Stimulated activated CD8-positive, alpha-beta memory T cell treated with anti-CD3 and anti-CD28 coated beads, Interleukin-12 subunit alpha, Interleukin-12 subunit beta, amount 100 ng/mL, for 24 hours (primary cell): ENCODE results near the gene FRMD8.

ENCODE experiments used
- DNase-seq: peaks from one replicate; pipeline ENCODE4 v3.0.0-alpha.2; 2020; ENCODE audit errors: extremely low read depth

Gene FRMD8

GRCh38 chr11:65424205-65425104, 38.0 kb downstream of the FRMD8 start:
- no peak for DNase-seq

GRCh38 chr11:65425105-65425970, 38.9 kb downstream of the FRMD8 start:
- DNase-seq = peak; percentile 66

DNA sequence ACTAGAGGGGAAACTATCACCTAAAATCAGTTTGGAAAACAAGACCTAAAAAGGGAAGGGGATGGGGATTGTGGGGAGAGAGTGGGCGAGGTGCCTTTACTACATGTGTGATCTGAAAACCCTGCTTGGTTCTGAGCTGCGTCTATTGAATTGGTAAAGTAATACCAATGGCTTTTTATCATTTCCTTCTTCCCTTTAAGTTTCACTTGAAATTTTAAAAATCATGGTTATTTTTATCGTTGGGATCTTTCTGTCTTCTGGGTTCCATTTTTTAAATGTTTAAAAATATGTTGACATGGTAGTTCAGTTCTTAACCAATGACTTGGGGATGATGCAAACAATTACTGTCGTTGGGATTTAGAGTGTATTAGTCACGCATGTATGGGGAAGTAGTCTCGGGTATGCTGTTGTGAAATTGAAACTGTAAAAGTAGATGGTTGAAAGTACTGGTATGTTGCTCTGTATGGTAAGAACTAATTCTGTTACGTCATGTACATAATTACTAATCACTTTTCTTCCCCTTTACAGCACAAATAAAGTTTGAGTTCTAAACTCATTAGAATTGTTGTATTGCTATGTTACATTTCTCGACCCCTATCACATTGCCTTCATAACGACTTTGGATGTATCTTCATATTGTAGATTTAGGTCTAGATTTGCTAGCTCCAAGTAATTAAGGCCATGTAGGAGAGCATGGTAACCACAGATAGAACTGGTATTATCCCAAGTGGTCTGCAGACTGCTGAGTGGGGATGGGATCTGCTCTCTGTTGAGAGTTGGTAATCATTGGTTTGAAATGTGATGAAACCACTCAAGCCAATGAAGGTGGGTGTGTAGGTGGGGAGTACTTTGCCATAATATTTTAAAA, 39.8 kb downstream of the FRMD8 start:
- DNase-seq = no peak

DNA sequence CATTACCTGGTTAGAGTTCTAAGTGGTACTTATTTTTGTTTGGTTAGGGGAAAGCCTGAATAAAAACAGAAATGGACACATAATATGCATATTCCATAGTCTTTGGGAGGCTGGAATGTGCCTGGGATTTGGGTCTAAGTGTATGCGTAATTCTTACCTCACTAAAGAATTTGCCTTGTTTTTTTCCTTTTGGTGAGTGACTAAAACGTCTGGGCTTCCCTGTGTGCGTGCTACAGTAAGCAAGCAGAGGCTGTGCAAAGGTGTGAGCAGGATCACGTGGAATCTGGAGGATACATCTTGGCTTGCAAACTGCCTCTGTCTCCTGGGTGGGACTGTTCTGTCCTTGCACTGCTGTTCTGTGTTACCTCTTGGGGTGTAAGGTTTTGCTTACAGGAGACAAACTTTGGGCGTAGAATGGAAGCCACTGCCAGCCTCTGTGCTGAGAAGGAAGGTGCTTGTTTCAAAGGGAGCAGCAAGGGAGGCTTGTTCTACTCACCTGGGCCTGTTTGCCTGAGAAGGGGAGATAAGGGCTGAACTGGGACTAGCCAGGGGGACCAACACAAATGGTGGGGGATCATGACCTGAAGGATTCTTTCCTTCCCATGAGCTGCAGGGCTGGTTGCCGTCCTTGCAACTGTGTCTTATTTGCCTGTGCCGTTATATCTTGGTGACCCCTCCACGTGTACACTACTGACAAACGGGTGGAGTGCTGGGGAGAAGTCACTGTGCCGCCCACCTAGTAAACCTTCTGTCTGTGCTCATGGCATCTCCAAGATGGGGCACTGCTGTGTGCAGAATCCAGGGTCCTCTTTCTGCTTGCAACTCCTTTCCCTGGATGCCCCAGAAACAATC, 40.6 kb downstream of the FRMD8 start:
- DNase-seq = no peak

GRCh38 chr11:65427691-65428577, 41.5 kb downstream of the FRMD8 start:
- DNase-seq = no peak

DNA sequence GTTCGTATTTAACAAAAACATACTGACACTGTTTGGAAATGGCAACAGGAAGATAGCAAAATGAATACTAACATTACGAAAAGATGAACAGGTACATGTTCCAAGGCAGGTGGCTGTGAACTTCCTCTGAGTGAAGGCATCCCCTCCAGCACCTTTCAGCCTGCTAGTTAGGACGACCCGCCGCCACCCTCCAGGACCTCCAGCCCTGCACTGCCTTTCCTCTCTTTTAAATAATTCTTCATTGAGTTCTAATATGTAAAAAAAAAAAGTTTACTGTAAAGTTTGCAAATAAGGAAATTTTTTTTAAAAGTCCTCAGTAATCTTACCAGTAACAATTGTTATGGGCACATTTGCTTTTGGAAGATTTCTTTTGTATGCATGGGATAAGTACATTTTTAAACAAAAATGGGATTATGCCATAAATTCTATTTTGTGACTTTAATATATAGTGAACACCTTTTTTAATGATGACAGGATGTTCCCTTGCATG, 42.2 kb downstream of the FRMD8 start:
- DNase-seq = no peak

- DNase-seq = no peak
Measured at GRCh38 chr11:65429068-65429681, 42.7 kb downstream of the FRMD8 start.

GRCh38 chr11:65429724-65430405, 43.4 kb downstream of the FRMD8 start:
- DNase-seq = no peak

- DNase-seq = no peak
Measured at GRCh38 chr11:65430406-65431217, 44.2 kb downstream of the FRMD8 start.

DNA sequence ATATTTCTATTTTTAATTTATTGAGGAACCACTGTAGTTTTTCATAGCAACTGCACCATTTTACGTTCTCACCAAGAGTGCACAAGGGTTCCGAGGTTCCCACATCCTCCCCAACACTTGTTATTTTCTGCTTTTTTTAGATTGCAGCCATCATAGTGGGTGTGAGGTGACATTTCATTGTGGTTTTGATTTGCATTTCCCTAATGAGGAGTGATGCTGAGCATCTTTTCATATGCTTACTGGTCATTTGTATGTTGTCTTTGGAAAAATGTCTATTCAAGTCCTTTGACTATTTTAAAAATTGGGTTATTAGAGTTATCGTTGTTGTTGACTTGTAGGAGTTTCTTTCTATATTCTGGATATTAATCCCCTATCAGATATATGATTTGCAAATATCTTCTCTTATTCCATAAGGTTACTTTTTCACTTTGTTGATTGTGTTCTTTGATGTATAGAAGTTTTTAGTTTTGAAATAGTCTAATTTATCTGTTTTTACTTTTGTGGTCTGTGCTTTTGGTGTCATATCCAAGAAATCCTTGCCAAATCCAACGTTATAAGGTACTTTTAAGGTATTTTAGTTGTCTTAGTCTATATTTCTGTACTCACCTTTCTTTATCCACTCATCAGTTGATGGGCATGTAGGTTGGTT, 45.1 kb downstream of the FRMD8 start:
- DNase-seq = no peak

DNA sequence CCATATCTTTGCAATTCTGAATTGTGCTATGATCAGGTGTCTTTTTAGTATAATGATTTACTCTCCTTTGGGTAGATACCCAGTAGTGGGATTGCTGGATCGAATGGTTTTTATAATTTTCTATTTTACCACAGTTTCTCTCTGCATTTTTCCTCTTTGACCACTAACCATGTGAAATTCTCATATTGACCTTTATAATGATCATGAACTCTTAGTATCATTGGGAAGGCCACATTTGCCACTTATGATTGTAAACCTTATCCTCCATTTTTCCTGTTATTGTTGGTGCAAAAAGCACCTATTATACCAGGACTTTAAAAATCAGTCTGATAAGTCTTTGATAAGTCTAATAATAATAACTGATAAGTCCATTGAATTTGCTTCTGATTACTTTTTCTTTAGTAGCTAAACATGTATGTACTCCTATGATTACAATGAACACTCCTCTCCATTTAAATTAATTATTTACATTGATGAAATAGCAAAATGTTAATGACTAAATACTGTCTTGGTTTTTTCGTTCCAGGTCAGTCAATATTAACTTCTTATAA, 45.7 kb downstream of the FRMD8 start:
- DNase-seq = no peak

- no peak for DNase-seq
Measured at GRCh38 chr11:65432686-65433582, 46.5 kb downstream of the FRMD8 start.

DNA sequence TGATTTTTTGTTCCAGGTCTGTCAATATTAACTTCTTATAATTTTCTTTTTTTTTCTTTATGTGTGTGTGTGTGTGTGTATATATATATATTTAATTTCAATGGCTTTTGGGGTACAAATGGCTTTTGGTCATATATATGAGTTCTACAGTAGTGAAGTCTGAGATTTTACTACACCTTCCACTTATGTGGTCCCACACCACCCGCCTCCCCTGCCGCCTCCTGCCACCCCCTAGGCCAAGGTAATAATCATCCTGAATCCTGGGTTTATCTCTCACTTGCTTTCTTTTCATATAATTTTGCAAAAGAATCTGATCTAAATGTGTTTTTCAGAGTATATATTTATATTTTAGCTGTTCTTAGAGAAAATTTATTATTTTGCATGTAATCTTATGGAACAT, 47.2 kb downstream of the FRMD8 start:
- no peak for DNase-seq

- no peak for DNase-seq
Measured at GRCh38 chr11:65434057-65434666, 47.7 kb downstream of the FRMD8 start.

DNA sequence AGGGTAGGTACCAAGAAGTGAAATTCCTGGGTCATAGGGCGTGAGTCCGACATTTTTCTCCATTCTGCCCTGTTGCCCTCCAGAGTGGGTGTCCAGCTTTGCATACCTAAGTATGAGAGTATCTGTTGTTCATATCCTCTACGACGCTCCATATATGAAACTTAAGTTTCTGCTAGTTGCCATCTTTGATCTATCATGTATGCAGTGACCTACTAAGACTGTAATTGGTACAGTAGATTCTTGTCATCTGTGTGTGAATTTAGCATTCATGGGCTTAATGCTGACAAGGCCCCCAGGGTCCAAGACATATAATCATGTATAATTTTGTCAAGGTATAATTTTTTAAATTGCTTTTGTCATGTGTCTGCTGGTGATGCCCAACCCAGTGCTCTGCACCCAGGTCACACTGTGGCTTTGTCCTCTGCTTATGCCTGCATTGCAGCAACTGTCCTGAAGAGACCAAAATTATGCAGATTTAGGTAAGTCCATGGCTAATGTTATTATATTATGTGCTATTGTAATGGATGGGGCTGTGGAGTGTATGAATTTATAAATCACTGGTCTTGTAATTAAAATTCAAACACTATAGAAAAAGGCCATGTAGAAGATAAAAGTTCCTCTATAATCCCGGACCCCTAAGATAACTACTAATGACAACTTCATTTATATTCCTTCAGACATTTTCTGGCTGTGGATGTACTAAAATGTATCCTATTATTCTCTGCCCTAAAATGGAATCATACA, 48.4 kb downstream of the FRMD8 start:
- no peak for DNase-seq
